Central memory CD8-positive, alpha-beta T cell (primary cell): ENCODE measurements around the gene LDLRAD3.

Experiments
- ATAC-seq: fragments of 150-1000 bp; cut with Tn5 transposase; replicated peaks from 2 replicates; pipeline ENCODE4 v1.10.0; 2022; ENCODE audit warnings: mild to moderate bottlenecking, moderate FRiP score, moderate number of reproducible peaks; ENCODE audit not compliant: poor library complexity, severe bottlenecking; ENCODE audit errors: extremely low read depth
- DNase-seq, 2 donors: peaks; one replicate each; pipeline ENCODE4 v3.0.0; 2021; ENCODE audit warnings: low spot score in 2 of 2
- H3K27ac Mint-ChIP-seq: one replicate; pipeline ENCODE4 v1.8.0; 2022; ENCODE audit warnings: low read depth, mild to moderate bottlenecking, moderate library complexity, mixed read lengths
- H3K27me3 Mint-ChIP-seq: one replicate; pipeline ENCODE4 v1.8.0; 2022; ENCODE audit warnings: mixed read lengths
- H3K36me3 Mint-ChIP-seq: one replicate; pipeline ENCODE4 v1.8.0; 2022; ENCODE audit warnings: mild to moderate bottlenecking, moderate library complexity, mixed read lengths; ENCODE audit not compliant: insufficient read depth
- H3K4me1 Mint-ChIP-seq: one replicate; pipeline ENCODE4 v1.8.0; 2022; ENCODE audit warnings: mixed read lengths
- H3K4me3 Mint-ChIP-seq: one replicate; pipeline ENCODE4 v1.8.0; 2022; ENCODE audit warnings: mild to moderate bottlenecking, moderate library complexity, mixed read lengths
- H3K9me3 Mint-ChIP-seq: one replicate; pipeline ENCODE4 v1.8.0; 2022; ENCODE audit warnings: mixed read lengths

The LDLRAD3 gene

DNA sequence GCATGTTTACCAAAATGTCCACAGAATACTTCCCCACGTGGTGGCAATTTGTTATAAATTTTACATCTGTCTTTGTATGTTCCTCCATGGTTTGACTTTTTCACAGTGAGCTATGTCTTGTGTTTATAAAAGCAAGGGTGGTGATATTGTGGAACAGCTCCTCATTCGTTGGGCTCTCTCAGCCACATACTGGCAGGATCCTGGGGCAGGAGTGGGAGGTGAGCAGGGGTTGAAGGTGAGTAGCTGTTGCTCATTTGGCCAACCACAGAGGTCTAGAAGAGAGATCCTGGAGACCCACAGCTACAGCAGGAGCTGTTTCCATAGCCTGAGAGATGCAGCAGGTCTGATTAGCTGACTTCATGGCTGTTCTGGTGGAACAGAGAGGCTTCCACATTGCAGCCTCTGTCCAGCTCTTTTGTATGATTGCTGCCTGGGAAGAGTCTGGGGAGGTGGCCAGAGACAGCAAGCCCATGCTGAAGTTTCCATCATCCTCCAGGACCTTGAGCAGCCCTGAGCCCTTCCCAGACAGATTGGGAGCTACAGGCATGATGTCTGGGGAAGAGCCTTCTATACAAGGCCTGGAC is 128.1 kb downstream of the LDLRAD3 start:
- DNase-seq (no peak), ATAC-seq (no peak)
- peaks cover 70% of the 10 kb centered on the region for H3K27me3 Mint-ChIP-seq
- H3K4me3 Mint-ChIP-seq, result no peak overlapping the region
- no peaks in the 10 kb centered on the region for H3K36me3 Mint-ChIP-seq
- H3K9me3 Mint-ChIP-seq, result peaks cover 2% of the 10 kb centered on the region
- no peaks in the 10 kb centered on the region for H3K4me1 Mint-ChIP-seq
- H3K27ac Mint-ChIP-seq, result no peak overlapping the region

DNA sequence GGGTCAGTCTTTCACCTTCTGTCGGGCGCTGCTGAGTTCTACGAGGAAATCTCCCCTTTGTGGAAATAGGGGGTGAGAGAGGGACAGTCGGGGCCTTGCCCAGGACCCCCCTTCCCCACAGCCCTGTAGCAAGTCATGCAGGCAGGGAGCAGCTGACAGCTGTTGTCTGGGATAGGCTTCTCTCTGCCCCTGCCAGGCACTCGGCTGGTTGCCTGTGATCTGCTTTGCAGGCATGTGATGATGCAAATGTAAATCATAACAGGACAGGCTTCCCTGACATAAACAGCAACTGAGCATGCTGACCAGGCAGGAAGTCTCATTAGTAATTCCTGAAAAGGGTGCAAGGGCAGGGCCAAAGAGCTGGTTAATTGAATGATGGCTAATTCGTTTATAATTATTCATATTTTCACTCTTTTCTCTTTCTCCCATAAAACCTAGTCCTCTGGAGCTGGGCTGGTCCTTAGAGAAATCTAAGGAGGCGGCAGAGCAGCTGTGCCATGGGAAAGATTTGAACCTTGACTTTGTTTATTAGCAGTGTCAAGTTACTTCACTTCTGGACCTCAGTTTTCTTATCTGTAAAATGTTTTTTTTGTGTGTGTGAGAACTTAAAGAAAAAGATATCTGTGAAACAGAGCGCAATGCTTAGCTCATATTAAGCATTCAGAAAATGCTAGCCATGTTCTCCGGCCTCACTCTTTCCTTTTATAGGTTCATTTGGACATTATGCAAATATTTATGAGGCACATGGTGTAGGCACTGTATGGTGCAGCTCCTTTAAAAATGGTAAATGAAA is 129.7 kb downstream of the LDLRAD3 start:
- H3K9me3 Mint-ChIP-seq, result no peaks in the 10 kb centered on the region
- H3K36me3 Mint-ChIP-seq, result no peaks in the 10 kb centered on the region
- no peak overlapping the region for H3K4me3 Mint-ChIP-seq
- ATAC-seq (no peak), DNase-seq (no peak)
- no peak overlapping the region for H3K27ac Mint-ChIP-seq
- no peaks in the 10 kb centered on the region for H3K4me1 Mint-ChIP-seq
- H3K27me3 Mint-ChIP-seq, result peaks cover 55% of the 10 kb centered on the region

DNA sequence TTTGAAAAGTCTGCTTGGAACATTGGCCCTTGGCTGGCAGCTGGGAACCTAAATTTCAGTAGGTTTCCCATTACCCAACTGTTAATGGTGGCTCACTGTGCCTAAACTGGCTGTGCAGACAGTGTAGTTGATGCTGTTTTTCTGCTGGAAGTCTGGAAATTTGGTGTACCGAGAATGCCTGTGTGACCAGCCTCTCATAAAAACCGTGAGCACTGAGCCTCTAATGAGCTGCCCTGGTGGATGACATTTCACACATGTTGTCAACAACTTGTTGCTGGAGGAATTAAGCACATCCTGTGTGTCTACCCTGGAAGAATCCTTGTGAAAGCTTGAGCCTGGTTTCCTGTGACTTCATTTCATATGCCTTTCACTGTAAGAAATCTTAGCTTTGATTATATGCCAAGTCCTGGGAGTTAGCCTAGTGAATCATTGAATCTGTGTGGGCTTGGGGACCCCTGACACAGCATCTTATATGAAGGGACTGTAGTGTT is 131.1 kb downstream of the LDLRAD3 start:
- H3K4me3 Mint-ChIP-seq, result no peak overlapping the region
- H3K27me3 Mint-ChIP-seq, result peaks cover 42% of the 10 kb centered on the region
- H3K9me3 Mint-ChIP-seq, result no peaks in the 10 kb centered on the region
- no peak for DNase-seq
- no peak overlapping the region for H3K27ac Mint-ChIP-seq
- H3K36me3 Mint-ChIP-seq, result no peaks in the 10 kb centered on the region
- no peaks in the 10 kb centered on the region for H3K4me1 Mint-ChIP-seq
- no peak for ATAC-seq

GRCh38 chr11:36077368-36077767 is 133.5 kb downstream of the LDLRAD3 start:
- H3K27me3 Mint-ChIP-seq, result peaks cover 18% of the 10 kb centered on the region
- H3K9me3 Mint-ChIP-seq, result no peaks in the 10 kb centered on the region
- no peak overlapping the region for H3K4me3 Mint-ChIP-seq

GRCh38 chr11:36077886-36078685 is 134.2 kb downstream of the LDLRAD3 start:
- no peak overlapping the region for H3K4me3 Mint-ChIP-seq
- ATAC-seq, result no peak
- no peaks in the 10 kb centered on the region for H3K36me3 Mint-ChIP-seq
- no peak overlapping the region for H3K27ac Mint-ChIP-seq
- H3K9me3 Mint-ChIP-seq, result peaks cover 6% of the 10 kb centered on the region
- no peaks in the 10 kb centered on the region for H3K4me1 Mint-ChIP-seq
- no peak for DNase-seq
- peaks cover 11% of the 10 kb centered on the region for H3K27me3 Mint-ChIP-seq

More at GRCh38 chr11:36077368-36077767, 133.5 kb downstream of the LDLRAD3 start:
- ATAC-seq, result no peak
- no peak for DNase-seq
- Mint-ChIP-seq H3K36me3 (no peaks in the 10 kb centered on the region), H3K27ac (no peak overlapping the region), H3K4me1 (no peaks in the 10 kb centered on the region)

GRCh38 chr11:36078686-36079055 is 134.8 kb downstream of the LDLRAD3 start:
- DNase-seq (no peak), ATAC-seq (no peak)
- H3K36me3 Mint-ChIP-seq, result no peaks in the 10 kb centered on the region
- no peaks in the 10 kb centered on the region for H3K4me1 Mint-ChIP-seq
- no peak overlapping the region for H3K27ac Mint-ChIP-seq
- peaks cover 10% of the 10 kb centered on the region for H3K27me3 Mint-ChIP-seq
- no peak overlapping the region for H3K4me3 Mint-ChIP-seq
- peaks cover 6% of the 10 kb centered on the region for H3K9me3 Mint-ChIP-seq

DNA sequence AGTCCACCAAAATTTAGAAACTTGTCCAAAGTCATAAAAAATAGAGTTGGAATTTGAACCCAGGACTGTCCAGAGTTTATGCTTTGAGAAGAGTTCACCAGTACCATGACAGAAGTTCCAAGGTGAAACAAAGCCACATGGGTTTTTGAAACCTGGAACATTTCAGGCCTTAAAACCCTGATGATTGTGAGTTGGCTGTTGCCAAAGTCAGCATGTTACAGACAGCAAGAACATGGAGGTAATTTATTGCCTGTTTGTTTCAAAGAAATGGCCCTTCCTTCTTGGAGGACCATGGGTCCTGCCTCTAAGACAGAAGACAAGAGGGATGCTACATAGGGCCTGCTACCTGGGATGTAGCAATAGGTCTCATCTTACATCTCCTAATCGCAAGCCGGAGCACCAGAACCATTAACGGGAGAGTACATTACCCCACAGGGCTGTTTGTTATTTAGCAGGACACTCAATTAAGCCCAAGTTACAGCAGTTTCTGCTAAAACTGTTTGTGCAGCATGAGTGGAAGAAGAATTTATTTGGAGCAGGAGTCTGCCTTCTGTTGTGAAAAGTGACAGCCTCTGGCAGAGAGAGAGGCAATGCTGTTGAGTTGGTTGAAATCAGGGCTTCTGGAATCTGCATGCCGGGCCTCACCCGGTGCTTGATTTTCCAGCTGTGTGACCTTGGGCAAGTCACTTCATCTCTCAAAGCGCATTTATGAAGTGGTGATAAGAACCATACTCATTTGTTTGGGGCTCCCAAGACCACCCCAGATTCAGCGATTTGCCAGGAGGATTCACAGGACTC is 136.2 kb downstream of the LDLRAD3 start:
- H3K4me1 Mint-ChIP-seq, result no peaks in the 10 kb centered on the region
- H3K36me3 Mint-ChIP-seq, result no peaks in the 10 kb centered on the region
- DNase-seq (no peak), ATAC-seq (no peak)
- no peaks in the 10 kb centered on the region for H3K27me3 Mint-ChIP-seq
- no peak overlapping the region for H3K4me3 Mint-ChIP-seq
- H3K27ac Mint-ChIP-seq, result no peak overlapping the region
- H3K9me3 Mint-ChIP-seq, result peaks cover 6% of the 10 kb centered on the region

- no peaks in the 10 kb centered on the region for H3K36me3 Mint-ChIP-seq
- peaks cover 6% of the 10 kb centered on the region for H3K9me3 Mint-ChIP-seq
- ATAC-seq, result no peak
- no peak overlapping the region for H3K4me3 Mint-ChIP-seq
- no peaks in the 10 kb centered on the region for H3K27me3 Mint-ChIP-seq
- no peak overlapping the region for H3K27ac Mint-ChIP-seq
- H3K4me1 Mint-ChIP-seq, result no peaks in the 10 kb centered on the region
- no peak for DNase-seq
These were observed 137.5 kb downstream of the LDLRAD3 start for GRCh38 chr11:36081274-36081945.

DNA sequence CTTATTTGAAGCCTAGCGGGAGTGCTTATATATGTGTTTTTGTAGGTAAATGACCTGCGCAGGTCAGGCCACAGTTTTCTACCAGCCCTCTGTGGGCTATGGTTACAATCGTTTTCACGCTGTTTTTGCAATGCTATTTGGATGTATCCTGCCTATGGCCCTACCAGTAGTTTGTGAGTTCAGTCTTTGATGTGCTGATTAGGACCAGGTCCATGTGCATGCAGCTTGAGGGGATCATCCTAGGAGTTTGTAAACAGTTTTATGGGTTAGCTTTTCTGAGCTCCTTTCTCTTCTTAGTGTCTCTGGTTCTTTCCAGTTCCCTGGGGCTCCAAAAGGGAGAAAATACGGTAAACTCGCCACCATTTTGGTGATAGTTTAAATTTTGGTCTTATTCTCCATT is 142.5 kb downstream of the LDLRAD3 start:
- Mint-ChIP-seq H3K4me1 (no peaks in the 10 kb centered on the region), H3K27ac (no peak overlapping the region), H3K27me3 (peaks cover 31% of the 10 kb centered on the region), H3K9me3 (peaks cover 6% of the 10 kb centered on the region), H3K36me3 (peaks cover 3% of the 10 kb centered on the region), H3K4me3 (no peak overlapping the region)
- DNase-seq, result no peak
- no peak for ATAC-seq

GRCh38 chr11:36088266-36088972 is 144.6 kb downstream of the LDLRAD3 start:
- H3K36me3 Mint-ChIP-seq, result peaks cover 3% of the 10 kb centered on the region
- no peak for ATAC-seq
- no peak overlapping the region for H3K4me3 Mint-ChIP-seq
- H3K4me1 Mint-ChIP-seq, result no peaks in the 10 kb centered on the region
- no peak overlapping the region for H3K27ac Mint-ChIP-seq
- peaks cover 50% of the 10 kb centered on the region for H3K27me3 Mint-ChIP-seq
- no peak for DNase-seq
- no peaks in the 10 kb centered on the region for H3K9me3 Mint-ChIP-seq

DNA sequence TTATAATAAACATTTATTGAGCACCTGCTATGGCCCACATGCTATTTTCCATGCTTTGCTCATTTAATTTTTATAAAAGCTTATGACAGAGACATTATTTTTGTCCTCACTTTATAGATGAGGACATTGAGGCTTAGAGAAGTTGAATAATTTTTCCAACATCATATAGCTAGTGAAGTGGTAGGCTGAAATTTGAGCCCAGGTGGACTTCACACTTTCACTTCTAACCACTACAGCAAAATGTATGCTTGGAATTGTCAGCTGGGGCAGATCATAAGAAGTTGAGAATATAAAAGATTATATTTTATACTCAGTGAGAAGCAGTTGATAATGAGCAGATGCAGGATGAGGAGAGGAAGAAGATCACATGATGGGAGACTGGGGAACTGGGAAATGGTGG is 146.1 kb downstream of the LDLRAD3 start:
- H3K27me3 Mint-ChIP-seq, result peaks cover 62% of the 10 kb centered on the region
- ATAC-seq, result no peak
- peaks cover 3% of the 10 kb centered on the region for H3K36me3 Mint-ChIP-seq
- H3K27ac Mint-ChIP-seq, result no peak overlapping the region
- H3K4me1 Mint-ChIP-seq, result no peaks in the 10 kb centered on the region
- no peaks in the 10 kb centered on the region for H3K9me3 Mint-ChIP-seq
- DNase-seq, result no peak
- H3K4me3 Mint-ChIP-seq, result no peak overlapping the region
